ENCODE data around the gene IDH3B. TPM values are rescaled to one million over a fixed set of nuclear protein-coding genes. Genes with fewer than 3 reads are reported as not detected.

The IDH3B gene
- total and polyA plus RNA-seq, 2 of the 8 experiments (the other 6 are each of a cell fraction or from before 2014, with no cell fraction given) = 110 to 167 TPM

DNA sequence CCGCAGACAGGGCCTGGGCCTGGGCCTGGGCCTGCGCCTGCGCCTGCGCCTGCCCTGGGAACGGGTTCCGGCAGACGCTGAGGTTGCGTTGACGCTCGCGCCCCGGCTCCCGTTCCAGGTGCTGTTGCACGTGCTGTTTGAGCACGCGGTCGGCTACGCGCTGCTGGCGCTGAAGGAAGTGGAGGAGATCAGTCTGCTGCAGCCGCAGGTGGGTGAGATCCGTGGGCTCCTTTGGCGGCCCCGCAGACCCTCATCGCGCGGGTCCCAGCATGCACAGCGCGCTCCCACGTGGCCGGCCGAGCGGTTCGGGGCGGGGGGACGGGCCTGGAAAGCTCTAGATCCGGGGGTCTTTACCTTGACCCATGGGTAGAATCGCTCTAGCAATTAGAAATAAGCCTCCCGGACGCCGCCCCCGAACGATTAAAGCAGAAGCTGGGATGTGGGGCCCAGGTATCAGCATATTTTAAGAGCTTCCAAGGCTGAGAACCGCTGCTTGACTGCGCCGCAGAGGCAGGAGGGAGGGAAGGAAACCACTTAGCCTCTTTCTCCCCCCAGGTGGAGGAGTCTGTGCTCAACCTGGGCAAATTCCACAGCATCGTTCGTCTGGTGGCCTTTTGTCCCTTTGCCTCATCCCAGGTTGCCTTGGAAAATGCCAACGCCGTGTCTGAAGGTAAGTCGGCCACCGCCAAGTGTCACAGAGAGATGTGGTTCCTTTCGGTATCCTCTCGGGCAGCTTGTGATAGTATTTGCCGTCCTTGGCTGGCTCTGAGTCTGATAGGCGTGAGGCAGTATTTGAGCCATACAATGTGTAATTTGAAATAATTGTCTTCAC lies 11.1 kb downstream of the IDH3B start:
- Histone ChIP-seq H3K23ac (ENCODE audit: insufficient read length) (no peak overlapping the region), H2BK120ac (replicated peaks; ENCODE audit: low read depth, low read length) (peak overlapping the region; percentile 31), H2AFZ (ENCODE audit: low read length) (no peak overlapping the region), H2BK5ac (ENCODE audit: low read depth, low read length) (peak overlapping the region; percentile 98), H3K18ac (ENCODE audit: extremely low read depth, low read length) (peak overlapping the region; percentile 99), H2BK20ac (ENCODE audit: low read length) (no peak overlapping the region), H2AK5ac (ENCODE audit: low read depth, low read length) (peak overlapping the region; percentile 41; the same call in 1 of the 2 replicates), H4K5ac (ENCODE audit: insufficient read length, low read depth, low read length) (peak overlapping the region; percentile 97), H3K14ac (ENCODE audit: insufficient read length) (no peak overlapping the region), H3K79me1 (ENCODE audit: low read depth, low read length) (peaks cover 9% of the 10 kb centered on the region), H3K23me2 (ENCODE audit: low read depth, low read length) (peaks cover 10% of the 10 kb centered on the region), H3K4me2 (ENCODE audit: insufficient read depth in 1 of 2, low read depth in 2 of 2, low read length in 2 of 2) (peak overlapping the region; percentile 84 to 91), H3K27ac (ENCODE audit: low read depth, low read length) (peak overlapping the region; percentile 96), H3K56ac (replicated peaks; ENCODE audit: insufficient read length, low read depth, low read length) (peak overlapping the region; percentile 97), H3K4me1 (replicated peaks in 1 of 4; ENCODE audit: control insufficient read depth in 3 of 4, insufficient read depth in 4 of 4, low read length in 3 of 4) (peaks cover 0 to 5% (median 3%) of the 10 kb centered on the region in 4 experiments; a peak in 5 of 7 replicates), H3K9me3 (ENCODE audit: insufficient read depth in 2 of 2, low read depth in 1 of 2, low read length in 1 of 2) (no peaks in the 10 kb centered on the region), H2BK15ac (ENCODE audit: low read length) (no peak overlapping the region), H4K20me1 (replicated peaks in 1 of 2; ENCODE audit: control insufficient read depth in 1 of 2, insufficient read depth in 2 of 2, low read length in 2 of 2) (peaks cover 40% of the 10 kb centered on the region in 2 experiments), H3K4me3 (ENCODE audit: extremely low read depth in 1 of 4, insufficient read depth in 2 of 4, low read depth in 3 of 4, low read length in 4 of 4) (peak overlapping the region; percentile 94 to 100 (median 98)), H4K8ac (ENCODE audit: extremely low read depth, insufficient read depth, low read length) (peak overlapping the region; percentile 97), H4K91ac (replicated peaks; ENCODE audit: insufficient read length, low read length) (peak overlapping the region; percentile 98), H3K27me3 (replicated peaks in 1 of 4; ENCODE audit: control insufficient read depth in 3 of 4, extremely low read depth in 1 of 4, insufficient read depth in 3 of 4, low read length in 3 of 4) (no peaks in the 10 kb centered on the region), H2BK12ac (ENCODE audit: low read depth, low read length) (no peak overlapping the region; the same call in 1 of the 2 replicates), H3K4ac (replicated peaks; ENCODE audit: insufficient read length, low read depth, low read length) (peak overlapping the region; percentile 98), H3K36me3 (ENCODE audit: control insufficient read depth in 2 of 4, insufficient read depth in 4 of 4, low read length in 3 of 4) (peaks cover 39 to 49% (median 43%) of the 10 kb centered on the region in 4 experiments), H3K9ac (replicated peaks in 1 of 4; ENCODE audit: extremely low read depth in 1 of 4, low read depth in 3 of 4, low read length in 3 of 4) (peak overlapping the region; percentile 95 to 99 (median 98)), H3K79me2 (ENCODE audit: control insufficient read depth in 1 of 2, insufficient read depth in 2 of 2, low read length in 2 of 2) (peaks cover 21 to 41% of the 10 kb centered on the region in 2 experiments)
- WGBS, 2 experiments (ENCODE audit: extremely low coverage in 1 of 2, insufficient coverage in 1 of 2, insufficient read length in 1 of 2, insufficient replicate concordance in 2 of 2, low coverage in 1 of 2, low lambda C conversion rate in 2 of 2, missing lambda C conversion rate in 1 of 2) = 3% methylated on average over 52 of the region's 56 CpGs; no CpG with 5 or more reads in 1 of the 2 experiments
- POLR2A ChIA-PET (ENCODE audit: partially characterized antibody) = interaction anchor here (0.7 to 28.5 kb wide), 47 partner anchors 4 to 503 kb away, joined by 3 to 463 read pairs (median 4); partner anchors contain the start of genes IDH3B, NOP56, SNRPB and ZNF343
- FAIRE-seq (no peak), DNase-seq (ENCODE audit: low read depth in 1 of 2, low spot score in 2 of 2) (no peak)
- CTCF ChIA-PET (ENCODE audit: partially characterized antibody) = interaction anchor here (0.7 to 1.5 kb wide), 4 partner anchors 13 to 157 kb away, joined by 3 to 6 read pairs (median 4); no protein-coding TSS in a partner anchor
- no peak for TF ChIP-seq SRF (IDR thresholded peaks at IDR 0.05; ENCODE audit: low read depth, low read length)
- no peak for TF ChIP-seq JUN (IDR thresholded peaks at IDR 0.05; ENCODE audit: low read depth, low read length)
- TF ChIP-seq GTF2F1 (IDR thresholded peaks at IDR 0.05; ENCODE audit: borderline replicate concordance, low read depth, low read length) = no peak
- no peak for TF ChIP-seq BRCA1 (IDR thresholded peaks at IDR 0.05; ENCODE audit: low read depth, low read length)
- no peak for TF ChIP-seq JUND (IDR thresholded peaks at IDR 0.05; ENCODE audit: low read length)
- TF ChIP-seq PHF8 (conservative IDR thresholded peaks at IDR 0.05; ENCODE audit: low read depth, low read length) = peak; percentile 97
- TF ChIP-seq KDM4A (IDR thresholded peaks at IDR 0.05; ENCODE audit: low read depth, low read length, severe bottlenecking) = peak; percentile 14
- peak; percentile 75; the same call in 1 of the 2 replicates for TF ChIP-seq POLR2AphosphoS5 (IDR thresholded peaks at IDR 0.05; ENCODE audit: low read depth, low read length)
- no peak for TF ChIP-seq SP1 (IDR thresholded peaks at IDR 0.05; ENCODE audit: low read depth, low read length)
- TF ChIP-seq POLR2A (IDR thresholded peaks at IDR 0.05; ENCODE audit: control extremely low read depth in 1 of 2, low read depth in 2 of 2, low read length in 2 of 2) = peak in 1 of 2 experiments; percentile 16; a peak in 1 of 3 replicates
- TF ChIP-seq, protein P1, sequence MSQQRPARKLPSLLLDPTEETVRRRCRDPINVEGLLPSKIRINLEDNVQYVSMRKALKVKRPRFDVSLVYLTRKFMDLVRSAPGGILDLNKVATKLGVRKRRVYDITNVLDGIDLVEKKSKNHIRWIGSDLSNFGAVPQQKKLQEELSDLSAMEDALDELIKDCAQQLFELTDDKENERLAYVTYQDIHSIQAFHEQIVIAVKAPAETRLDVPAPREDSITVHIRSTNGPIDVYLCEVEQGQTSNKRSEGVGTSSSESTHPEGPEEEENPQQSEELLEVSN (IDR thresholded peaks at IDR 0.05) = peak; percentile 51

Data from H1 (cell line).